Measurements from ENCODE around the gene SRSF4.
"Not testable (repeated sequence)": the region's sequence is repeated elsewhere in the genome, so short reads cannot be mapped to it uniquely, and the experiment has no call there.

The SRSF4 gene

DNA sequence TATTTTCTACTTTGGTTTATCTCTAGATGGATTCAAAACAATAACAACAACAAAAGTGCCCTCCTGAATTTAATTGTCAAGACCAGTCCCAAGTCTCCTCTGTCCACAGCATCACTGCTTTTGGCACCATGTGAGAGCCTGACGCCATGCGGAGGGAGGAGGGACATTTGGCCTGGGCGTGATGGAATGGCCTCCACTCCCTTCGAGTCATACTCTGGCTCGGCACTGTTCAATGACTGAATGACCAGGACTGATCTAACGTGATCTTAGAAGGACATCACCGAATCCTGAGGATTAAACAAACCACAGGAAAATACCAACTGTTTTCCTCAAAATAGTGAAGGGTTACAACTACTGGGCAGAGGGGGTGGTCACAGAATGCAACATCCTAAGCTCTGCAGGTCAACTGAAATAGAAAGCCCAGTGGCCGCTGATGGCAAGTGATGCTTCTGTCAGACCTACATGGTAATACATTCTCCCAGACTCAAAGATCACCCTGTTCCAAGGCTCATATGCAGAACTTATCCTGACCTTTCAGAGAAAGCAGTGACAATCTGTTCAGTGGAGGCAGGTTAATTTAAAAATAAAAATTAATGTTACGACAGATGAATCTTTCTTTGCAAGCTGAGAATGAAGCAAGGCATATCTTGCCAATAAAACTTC is 19.1 kb downstream of the SRSF4 start:
- no peak for DNase-seq

DNA sequence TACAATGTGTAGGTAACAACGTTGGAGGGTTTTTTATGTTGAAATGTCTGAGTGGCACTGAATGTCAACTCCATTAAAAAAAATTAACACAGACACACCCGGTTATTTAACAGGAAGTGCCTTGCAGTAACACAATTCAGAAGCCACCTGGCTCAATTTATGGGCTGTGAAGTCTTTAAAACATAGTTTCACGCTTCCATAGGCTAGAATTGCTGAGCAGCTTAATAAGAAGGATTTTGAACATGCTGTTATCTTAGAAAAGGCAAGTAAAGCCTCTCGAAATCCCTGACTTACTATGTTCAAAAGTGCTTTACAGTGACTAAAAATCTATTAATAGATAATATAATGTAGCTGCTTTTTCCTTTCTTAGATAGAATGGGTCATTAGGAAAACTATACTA is 19.7 kb downstream of the SRSF4 start:
- no peak for DNase-seq

DNA sequence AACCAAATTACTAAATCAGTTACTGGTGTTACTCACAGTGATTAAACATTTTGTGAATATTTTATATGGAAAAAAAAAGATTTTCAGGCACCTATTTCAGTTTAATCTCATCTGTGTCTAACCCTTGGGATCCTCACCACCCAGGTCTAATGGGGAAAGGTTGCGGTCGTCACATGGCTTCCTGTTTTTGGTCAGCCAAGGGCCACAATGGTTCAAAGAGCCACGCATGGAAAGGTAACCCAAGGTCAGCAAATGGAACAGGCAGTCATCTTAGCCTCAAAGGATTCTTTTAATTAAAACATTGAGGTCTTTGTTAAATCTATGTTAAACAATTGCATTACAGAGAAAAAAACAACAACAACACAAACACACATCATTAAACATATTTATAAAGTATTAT is 21.9 kb downstream of the SRSF4 start:
- DNase-seq: no peak

DNA sequence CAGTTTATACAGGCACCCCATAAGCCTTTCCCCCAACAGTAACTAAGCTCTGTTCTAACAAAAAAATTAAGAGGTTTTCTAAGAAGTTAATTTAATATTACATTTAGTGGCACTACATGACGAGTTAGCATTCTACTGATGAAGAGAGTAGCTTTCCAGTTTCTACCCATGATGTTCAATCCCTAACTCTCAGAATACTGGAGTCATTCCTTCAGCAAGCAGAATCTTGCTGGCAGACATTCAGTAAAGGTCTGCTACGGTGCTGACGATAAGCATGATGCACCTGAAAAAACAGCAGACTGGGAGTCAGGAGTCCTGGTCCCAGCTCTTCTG is 24.5 kb downstream of the SRSF4 start:
- DNase-seq: no peak

DNA sequence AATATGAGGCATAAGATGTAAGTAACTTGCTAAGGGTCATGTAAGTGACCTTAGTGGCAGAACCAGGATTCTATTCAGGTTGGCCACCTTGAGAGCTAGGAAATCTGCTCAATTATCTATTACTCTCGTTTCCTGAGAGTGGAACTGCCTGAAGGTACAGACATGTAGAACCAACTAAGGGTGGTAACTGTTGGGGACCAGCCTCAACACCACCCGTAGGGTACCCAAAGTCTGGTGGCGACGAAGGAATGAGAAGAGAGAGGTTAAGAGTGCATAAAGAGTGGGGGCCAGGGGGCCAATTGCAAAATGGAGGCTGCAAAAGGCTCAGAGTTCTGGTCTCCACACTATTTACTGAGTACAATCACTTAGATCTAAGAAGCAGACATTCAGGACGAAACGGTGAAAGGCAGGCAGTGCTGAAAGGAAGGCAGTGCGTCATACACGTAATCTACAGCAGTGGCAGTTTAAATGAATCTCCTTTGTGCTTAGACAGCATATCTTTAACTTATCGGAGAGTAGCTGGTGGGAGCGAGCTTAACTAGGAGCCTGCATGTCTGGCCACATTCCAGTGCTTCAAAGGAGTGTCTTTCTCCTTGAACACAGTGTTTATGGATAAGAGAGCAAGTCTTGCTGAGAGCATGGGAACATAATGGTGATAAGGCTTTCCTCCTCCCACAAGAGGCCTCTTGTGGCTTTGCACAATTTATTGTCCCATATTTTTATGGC is 25.0 kb downstream of the SRSF4 start:
- no peak for DNase-seq

DNA sequence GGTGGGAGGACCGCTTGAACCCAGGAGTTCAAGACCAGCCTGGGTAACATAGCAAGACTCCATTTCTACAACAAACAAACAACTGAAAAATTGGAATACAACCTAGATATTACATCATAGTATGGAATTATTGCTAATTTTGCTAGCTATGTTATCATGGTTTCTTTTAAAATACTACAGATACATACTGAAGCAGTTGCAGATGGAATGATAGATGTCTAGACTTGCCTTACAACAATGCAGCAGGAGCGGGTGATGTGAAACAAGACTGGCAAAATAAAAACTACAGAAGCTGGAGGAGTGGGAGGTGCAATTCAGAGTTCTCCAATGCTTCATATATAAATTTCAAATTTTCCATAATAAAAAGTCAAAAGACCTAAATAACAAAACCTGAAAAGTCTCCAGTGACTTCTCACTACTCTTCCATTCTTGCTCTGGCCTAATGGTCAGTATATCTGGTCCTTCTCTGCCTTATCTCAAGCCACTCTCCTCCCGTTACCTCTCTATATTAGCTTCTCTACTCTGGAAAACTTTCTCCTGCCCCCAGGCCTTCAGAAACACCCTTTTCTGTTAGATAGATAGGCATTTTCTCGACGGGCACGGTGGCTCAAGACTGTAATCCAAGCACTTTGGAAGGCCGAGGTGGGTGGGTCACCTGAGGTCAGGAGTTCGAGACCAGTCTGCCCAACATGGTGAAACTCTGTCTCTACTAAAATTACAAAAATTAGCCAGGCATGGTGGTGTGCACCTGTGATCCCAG is 29.5 kb downstream of the SRSF4 start:
- no peak for DNase-seq

DNA sequence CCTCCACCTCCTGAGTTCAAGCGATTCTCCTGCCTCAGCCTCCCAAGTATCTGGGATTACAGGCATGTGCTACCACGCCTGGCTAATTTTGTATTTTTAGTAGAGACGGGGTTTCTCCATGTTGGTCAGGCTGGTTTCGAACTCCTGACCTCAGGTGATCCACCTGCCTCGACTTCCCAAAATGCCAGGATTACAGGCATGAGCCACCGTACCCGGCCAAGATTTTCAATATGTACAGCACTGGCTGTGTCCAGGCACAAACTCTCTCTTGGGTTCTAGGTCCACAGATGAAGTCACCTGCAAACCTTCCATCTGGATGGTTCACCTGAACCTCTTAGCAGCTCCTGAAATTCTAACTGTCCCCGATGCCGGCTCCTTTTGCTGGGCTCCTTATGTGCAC is 31.4 kb downstream of the SRSF4 start:
- DNase-seq: not testable (repeated sequence)

DNA sequence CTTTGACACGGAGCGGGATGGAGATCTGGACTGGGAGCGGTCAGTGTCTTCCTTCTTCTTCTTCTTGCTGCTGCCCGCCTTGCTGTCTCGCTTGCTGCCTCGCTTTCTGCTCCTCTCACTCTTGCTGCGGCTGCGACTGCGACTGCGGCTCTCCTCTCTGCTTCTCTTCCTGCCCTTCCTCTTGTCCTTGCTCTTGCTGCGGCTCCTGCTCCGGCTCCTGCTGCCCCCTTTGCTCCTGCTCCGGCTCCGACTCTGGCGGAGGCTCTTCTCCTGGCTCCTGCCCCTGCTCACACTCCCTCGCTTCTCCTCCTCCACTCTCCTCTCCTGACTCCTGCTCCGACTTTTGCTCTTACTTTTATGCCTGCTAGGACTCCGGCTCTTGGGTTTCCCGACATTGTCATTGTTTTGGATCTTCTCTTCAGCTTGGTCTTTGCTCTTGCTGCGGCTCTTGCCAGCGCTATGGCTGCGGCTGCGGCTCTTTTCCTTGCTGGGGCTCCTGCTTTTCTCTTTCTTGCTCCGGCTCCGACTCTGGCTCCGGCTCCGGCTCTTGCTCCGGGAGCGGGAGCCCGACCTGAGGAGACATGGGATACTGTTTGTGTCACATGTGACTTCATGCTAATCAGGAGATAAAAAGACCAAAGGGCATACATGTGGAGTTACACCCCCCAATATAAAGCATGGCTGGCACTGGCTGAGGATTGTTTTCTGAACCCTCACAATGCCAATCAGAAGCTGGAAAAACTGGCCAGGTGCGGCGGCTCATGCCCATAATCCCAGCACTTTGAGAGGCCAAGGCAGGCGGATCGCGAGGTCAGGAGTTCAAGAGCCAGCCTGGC is 32.8 kb downstream of the SRSF4 start:
- no peak for DNase-seq

DNA sequence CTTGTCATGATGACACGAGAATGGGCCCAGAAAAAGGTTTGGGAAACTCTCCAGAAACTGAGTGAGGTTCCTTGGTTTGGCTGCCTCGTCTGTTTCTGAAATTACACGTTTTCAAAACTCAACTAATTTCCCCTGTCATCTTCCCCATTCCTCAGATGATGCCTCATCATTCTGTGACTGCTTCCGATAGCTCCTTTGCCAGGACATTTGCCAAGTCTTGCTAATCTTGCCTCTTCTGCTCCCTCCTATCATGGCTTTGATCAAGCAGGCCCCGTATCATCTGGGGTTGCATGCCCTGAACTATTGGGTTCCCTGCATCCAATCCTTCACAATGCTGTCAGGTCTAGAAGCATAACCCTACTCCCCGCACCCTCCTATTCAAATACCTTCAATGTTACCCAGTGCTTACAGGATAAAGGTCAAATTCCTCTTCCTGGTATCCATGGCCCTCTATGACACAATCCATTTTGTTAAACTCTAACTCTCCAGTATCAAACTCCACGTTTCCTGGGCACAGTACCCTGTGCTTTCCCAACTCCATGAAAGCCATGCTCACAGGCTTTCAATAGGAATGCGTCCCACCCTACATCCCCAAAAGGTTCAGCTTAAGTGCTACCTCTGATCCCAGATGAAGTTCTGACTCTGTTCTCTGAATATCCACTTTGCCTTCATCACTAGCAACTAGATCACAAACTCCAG is 35.8 kb downstream of the SRSF4 start:
- DNase-seq: no peak

DNA sequence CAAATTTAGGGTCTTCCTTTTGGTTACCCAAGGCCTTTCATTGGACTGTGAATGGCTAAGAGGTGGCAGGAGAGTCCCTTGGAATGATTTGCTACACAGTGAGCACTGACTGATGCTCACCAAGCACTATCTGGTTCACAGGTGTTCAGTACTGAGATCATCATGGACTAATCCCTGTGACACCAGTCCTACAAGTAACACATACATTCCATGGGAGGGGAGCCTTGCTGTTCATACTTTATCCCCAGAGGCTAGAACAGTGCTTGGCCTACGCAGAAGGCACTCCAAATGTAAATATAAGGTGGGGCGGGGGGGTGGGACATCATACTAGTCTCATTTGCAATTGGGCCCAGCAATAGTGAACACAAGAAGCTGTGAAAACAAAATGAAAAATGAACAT is 37.5 kb downstream of the SRSF4 start:
- DNase-seq: no peak

DNA sequence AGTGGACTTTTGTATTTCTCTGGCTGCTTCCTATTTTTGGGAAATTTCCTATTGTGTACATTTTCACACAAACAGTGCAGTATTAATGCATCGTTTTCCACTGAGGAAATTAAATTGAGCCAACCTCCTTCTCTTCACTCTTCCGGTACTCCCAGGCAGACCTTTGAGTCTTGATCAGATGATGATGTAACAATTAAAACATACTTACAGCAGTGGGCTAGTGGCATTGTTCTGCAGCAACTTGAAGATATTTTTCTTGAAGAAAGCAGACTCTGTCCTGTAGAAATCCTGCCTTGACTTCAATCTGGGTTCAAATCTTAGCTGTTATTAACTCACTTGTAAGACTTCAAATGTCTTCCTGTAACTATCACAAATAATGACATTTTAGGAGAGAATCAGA is 39.0 kb downstream of the SRSF4 start:
- DNase-seq: no peak

DNA sequence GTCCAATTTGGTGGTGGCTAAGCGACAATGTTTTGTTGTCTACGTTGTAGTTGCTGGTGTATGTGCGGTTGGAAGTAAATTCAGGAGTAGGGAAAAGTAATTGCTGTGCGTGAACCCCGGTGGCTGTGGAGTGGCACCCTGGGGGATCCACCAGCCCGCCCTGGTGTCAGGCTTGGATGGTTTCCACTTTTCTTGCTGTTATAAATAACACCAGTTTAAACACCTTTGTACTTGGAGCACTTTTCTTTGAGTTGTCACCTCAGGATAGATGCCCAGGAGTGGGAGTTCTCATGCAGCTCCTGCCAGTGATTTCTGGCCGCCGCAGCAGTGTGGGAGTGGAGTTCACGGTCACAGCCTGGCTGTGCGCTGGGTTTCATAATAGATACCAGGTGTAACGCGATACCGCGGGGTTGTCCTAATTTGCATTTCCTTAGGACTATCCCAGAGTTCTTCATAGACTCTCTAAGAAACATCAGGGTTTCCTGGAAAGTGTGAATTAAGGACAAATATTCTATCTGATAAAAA is 45.2 kb downstream of the SRSF4 start:
- DNase-seq: no peak

DNA sequence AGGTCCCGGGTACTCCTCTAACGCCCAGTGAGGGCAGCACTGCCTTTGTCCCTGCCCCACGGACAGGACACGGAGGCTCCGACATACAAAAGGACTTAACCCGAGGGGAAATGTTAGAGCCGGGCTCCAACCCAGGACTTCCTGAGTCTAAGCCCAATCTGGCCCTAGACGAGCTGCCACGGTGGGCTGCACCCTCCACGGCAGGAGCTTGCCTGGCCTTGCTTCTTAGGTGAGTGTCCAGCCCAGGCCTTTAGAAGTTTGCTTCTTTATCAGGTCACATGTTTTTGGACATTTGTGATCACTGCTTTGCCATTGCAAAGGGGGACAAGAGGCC is 47.0 kb downstream of the SRSF4 start:
- no peak for DNase-seq

DNA sequence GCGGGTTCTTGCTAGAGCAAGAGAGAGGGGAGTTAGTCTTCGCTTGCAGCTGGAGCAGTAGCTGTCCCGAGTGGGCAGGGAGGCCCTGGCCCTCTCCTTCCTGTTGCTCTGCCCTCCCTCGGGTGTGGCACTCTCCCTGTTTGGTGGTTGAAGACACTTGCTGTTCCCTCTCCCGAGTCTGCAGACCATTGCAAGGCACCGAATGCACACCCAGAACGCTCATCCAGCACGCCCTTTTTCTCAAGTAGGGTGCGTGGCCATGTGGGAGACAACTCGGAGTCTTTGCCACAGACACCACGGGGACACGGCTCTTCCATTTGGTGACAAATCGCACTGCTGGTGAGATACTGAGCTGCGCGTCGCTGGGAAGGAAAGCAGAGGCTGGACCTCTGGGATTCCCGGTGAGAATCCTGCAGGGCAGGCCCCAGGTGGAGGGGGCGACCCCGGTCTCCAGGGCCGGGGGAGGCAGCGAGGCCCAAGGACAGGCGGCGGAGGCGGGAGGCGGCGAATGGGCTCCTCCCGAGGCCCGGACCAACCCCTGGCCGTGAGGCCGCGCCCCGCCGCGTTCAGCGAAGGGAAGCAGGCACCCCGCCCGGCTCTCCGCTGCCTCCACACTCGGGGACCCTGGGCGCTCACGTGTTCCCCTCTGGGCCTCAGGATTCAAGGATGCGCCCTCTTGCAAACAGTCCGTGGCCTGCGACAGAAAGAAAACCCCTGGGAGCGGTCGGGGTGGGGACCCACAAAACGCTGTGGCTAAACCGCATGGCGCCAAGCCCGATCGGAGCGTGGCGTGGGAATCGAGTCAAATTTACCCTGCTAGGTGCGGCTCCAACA is 47.6 kb downstream of the SRSF4 start:
- no peak for DNase-seq

DNA sequence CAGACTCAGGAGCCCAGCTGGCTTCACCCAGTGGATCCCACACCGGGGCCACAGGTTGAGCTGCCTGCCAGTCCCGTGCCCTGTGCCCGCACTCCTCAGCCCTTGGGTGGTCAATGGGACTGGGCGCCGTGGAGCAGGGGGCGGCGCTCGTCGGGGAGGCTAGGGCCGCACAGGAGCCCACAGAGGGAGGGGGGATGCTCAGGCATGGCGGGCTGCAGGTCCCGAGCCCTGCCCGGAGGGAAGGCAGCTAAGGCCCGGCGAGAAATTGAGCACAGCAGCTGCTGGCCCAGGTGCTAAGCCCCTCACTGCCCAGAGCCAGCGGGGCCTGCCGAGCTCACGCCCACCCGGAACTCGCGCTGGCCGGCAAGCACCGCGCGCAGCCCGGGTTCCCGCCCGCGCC is 50.6 kb downstream of the SRSF4 start:
- not testable (repeated sequence) for DNase-seq

DNA sequence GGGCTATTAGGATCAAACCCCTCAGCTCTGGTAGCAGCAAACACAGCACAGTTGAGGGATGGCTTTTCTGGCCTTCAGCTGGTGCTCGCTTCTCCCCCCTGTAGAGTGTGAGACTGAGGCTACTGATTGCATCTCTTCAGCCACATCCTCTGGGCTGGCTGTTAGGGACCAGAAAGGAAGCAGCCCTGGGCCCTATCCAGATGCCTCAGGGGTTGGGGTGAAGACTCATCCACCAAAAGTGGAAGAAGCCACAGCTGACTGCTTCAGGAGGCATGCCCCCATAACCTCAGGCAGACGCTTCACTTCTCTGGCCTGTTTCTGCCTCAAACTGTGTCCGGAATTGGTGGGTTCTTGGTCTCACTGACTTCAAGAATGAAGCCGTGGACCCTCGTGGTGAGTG is 51.8 kb downstream of the SRSF4 start:
- DNase-seq: no peak

DNA sequence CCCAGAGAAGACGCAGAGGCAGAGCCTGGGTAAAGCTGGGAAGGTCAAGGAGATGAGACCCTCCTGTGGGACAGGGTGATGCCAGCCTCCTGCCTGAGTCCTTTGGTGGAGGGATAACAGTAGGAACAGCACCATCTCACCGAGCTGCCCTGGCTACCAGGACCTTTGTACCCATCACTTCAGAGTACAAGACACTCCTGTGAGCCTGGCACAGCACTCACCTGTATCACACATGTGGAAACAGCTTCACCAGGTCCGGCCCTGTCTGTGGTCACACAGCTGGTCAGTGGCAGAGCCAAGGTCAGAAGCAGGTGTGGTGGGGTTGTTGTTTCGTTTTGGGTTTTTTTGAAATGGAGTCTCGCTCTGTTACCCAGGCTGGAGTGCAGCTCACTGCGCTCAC is 53.0 kb downstream of the SRSF4 start:
- DNase-seq: no peak

DNA sequence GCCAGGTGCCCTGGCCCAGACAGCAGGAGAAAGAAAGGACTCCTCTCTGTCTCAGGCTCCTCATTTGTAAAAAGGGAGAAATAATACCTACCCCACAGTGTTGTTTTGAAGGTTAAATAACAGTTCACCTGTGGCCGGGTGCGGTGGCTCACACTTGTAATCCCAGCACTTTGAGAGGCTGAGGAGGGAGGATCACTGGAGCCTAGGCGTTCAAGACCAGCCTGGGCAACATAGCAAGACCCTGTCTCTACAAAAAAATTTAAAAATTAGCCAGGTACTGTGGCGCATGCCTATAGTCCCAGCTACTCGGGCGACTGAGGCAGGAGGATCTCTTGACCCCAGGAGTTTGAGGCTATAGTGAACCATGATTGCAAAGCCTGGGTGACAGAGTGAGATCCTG is 55.5 kb downstream of the SRSF4 start:
- no peak for DNase-seq

DNA sequence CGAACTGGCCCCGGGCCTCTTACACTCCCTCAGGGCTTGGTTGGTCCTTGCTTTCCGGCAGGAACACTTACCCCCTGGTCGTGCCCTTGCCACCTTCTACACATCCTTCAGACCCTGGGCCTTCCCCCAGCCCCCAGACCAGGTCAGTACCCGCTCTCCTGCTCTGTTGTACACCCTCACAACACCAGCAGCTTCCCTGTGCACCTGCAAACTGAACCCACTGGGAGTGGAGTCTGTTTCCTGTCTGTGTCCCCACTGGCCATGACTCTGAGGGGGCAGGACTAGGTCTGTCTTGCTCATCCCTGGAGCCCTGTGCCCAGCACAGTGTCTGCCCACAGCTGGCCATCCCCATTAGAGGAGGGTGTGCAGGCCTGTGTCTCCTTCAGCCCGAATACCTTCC is 55.9 kb downstream of the SRSF4 start:
- no peak for DNase-seq

DNA sequence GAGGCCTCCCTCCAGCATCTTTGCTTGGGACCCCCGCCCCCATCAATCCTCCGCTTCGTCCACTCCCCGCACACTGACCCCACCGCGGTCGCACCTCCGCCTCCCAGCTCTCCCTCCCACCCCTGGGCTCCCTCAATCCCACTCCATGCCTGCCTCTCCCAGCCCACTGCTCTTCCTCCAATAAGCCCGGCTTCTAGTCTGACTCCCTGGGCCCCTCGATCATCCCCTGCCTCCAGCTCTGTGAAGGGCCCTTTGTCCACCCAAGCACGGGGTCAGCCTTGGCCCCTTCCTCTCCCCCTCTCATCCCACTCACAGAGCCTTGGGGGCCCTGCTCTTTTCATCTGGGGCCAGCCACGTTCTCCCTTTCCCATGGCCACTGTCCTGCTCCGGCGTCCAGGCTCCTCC is 56.5 kb downstream of the SRSF4 start:
- DNase-seq: no peak

DNA sequence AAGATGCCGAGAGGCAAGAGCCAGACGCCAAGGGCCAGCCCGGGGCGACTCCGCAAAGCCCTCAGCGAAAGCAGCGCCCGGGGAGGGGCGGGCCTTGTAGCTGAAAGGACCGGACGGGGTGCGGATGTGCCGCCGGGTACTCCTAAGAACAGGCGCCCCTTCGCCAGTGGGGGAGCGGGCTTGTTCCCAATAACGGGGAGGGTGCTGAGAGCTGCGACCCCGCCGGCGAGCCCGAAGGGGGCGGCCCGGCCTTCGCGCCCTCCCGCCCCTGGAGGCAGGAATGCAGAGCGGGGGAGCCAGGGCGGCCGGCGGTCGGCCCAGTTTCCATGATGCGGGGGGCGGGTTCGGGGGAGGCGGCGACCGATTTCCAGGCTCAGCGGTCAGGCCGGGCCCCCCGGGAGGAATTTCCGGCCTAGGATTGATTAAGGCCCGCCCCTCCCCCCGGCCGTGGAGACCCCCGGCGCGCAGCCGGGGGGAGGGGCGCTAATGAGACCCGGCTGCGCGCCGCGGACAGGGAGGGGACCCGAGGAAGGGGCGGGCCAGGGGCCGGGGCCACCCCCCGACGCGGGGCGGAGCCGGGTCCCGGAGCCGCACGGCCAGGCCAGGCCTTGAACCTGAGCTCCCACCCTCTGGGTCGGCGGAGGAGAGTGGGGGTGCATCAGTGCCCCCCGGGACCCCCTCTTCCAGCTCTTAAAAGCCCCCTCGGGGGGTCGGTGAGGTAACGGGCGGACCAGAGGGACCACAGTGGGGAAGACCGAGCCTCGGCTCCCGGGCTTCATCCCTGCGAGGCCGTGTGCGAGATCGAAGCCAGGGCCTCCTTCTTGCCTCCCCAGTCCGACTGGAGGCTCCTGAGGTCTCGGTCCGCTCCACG is 57.1 kb downstream of the SRSF4 start:
- DNase-seq: peak; percentile 28
